NCI-H2107 treated with DMSO at 0.1 percent for 48 hours (cell line): ENCODE results near the gene SMARCC1.
A peak's percentile ranks its signal among the peaks of the same experiment; 100 is the strongest.

Source experiments
- DNase-seq: peaks from one replicate; lab custom pipeline; 2025; ENCODE audit not compliant: unreplicated experiment; lab: John Stamatoyannopoulos, UW

The SMARCC1 gene

GRCh38 chr3:47705391-47705790 is 76.3 kb downstream of the SMARCC1 start:
- no peak for DNase-seq

- no peak for DNase-seq
Measured at GRCh38 chr3:47704237-47704612, 77.5 kb downstream of the SMARCC1 start.

GRCh38 chr3:47701388-47701787 is 80.3 kb downstream of the SMARCC1 start:
- no peak for DNase-seq

- no peak for DNase-seq
Measured at GRCh38 chr3:47692158-47692557, 89.5 kb downstream of the SMARCC1 start.

GRCh38 chr3:47688488-47688887 is 93.2 kb downstream of the SMARCC1 start:
- no peak for DNase-seq

GRCh38 chr3:47685037-47685436 is 96.7 kb downstream of the SMARCC1 start:
- no peak for DNase-seq

- no peak for DNase-seq
Measured at GRCh38 chr3:47681016-47681415, 100.7 kb downstream of the SMARCC1 start.

- no peak for DNase-seq
Measured at GRCh38 chr3:47678446-47679338, 103.0 kb downstream of the SMARCC1 start.

GRCh38 chr3:47669026-47669749 is 112.5 kb downstream of the SMARCC1 start:
- no peak for DNase-seq

GRCh38 chr3:47666118-47666517 is 115.6 kb downstream of the SMARCC1 start:
- DNase-seq = no peak

GRCh38 chr3:47664519-47664918 is 117.2 kb downstream of the SMARCC1 start:
- DNase-seq = no peak

- no peak for DNase-seq
Measured at GRCh38 chr3:47663630-47664240, 118.0 kb downstream of the SMARCC1 start.

- no peak for DNase-seq
Measured at GRCh38 chr3:47661121-47661752, 120.5 kb downstream of the SMARCC1 start.

- no peak for DNase-seq
Measured at GRCh38 chr3:47658444-47658843, 123.2 kb downstream of the SMARCC1 start.

- peak; percentile 83 for DNase-seq
Measured at GRCh38 chr3:47652142-47652541, 129.6 kb downstream of the SMARCC1 start.

- DNase-seq = no peak
Measured at GRCh38 chr3:47650294-47650693, 131.4 kb downstream of the SMARCC1 start.

- no peak for DNase-seq
Measured at GRCh38 chr3:47647550-47647949, 134.1 kb downstream of the SMARCC1 start.

- DNase-seq = no peak
Measured at GRCh38 chr3:47646362-47646761, 135.3 kb downstream of the SMARCC1 start.

GRCh38 chr3:47645551-47645950 is 136.1 kb downstream of the SMARCC1 start:
- no peak for DNase-seq

GRCh38 chr3:47643092-47643491 is 138.6 kb downstream of the SMARCC1 start:
- no peak for DNase-seq

GRCh38 chr3:47641739-47642138 is 140.0 kb downstream of the SMARCC1 start:
- DNase-seq = no peak
